Kidney (tissue), 14 donors: Measurements from ENCODE around the gene HRK. TPM values are rescaled to one million over a fixed set of nuclear protein-coding genes. Genes with fewer than 3 reads are reported as not detected.
A peak's percentile ranks its signal among the peaks of the same experiment; 100 is the strongest.

Experiments used
- DNase-seq, 5 donors: peaks; one replicate each; pipeline ENCODE4 v3.0.0-alpha.2; 2013 to 2020
- FAIRE-seq: peaks from 2 replicates; lab custom pipeline; 2012; peaks lifted over from hg19 to GRCh38; lab: Jason Lieb, UNC
- H3K27ac ChIP-seq, 2 donors: one replicate each; pipeline ENCODE4 v1.7.0; 2013; ENCODE audit warnings: low read depth in 2 of 2, low read length in 2 of 2, inconsistent platforms in 1 of 2
- H3K27me3 ChIP-seq: one replicate; pipeline ENCODE4 v1.7.1; 2013; ENCODE audit warnings: low read length, inconsistent platforms; ENCODE audit not compliant: control insufficient read depth, insufficient read depth
- H3K36me3 ChIP-seq, 3 donors: one replicate each; pipeline versions ENCODE4 v1.7.0 to v1.7.1; 2013; ENCODE audit warnings: low read length in 3 of 3, control low read depth in 1 of 3, inconsistent platforms in 1 of 3; ENCODE audit not compliant: insufficient read depth in 3 of 3, control insufficient read depth in 2 of 3
- H3K4me1 ChIP-seq, 3 donors: one replicate each; pipeline versions ENCODE4 v1.7.0 to v1.7.1; 2013; ENCODE audit warnings: low read length in 3 of 3, inconsistent platforms in 1 of 3, low read depth in 1 of 3; ENCODE audit not compliant: control insufficient read depth in 2 of 3, insufficient read depth in 2 of 3
- H3K4me3 ChIP-seq, 3 donors: one replicate each; pipeline versions ENCODE4 v1.7.0 to v1.8.1; 2013; ENCODE audit warnings: low read length in 3 of 3, control low read depth in 1 of 3, inconsistent platforms in 1 of 3
- H3K9ac ChIP-seq, 3 donors: one replicate each; pipeline versions ENCODE4 v1.7.0 to v1.7.1; 2013; ENCODE audit warnings: low read length in 3 of 3, control low read depth in 1 of 3, inconsistent platforms in 1 of 3
- H3K9me3 ChIP-seq, 3 donors: one replicate each; pipeline versions ENCODE4 v1.7.0 to v1.7.1; 2013; ENCODE audit warnings: low read length in 3 of 3, control low read depth in 1 of 3, inconsistent platforms in 1 of 3; ENCODE audit not compliant: control insufficient read depth in 2 of 3, insufficient read depth in 1 of 3
- intact Hi-C: fragments of 100-400 bp; cut with DNase I; formaldehyde crosslinking; loops from one replicate; pipeline ENCODE4 v1.11.1; 2022
- polyA plus RNA-seq: library from polyadenylated mRNA; stranded (reverse); fragments of 350-450 nt; fragmentation: Illumina TruSeq; extraction: RNeasy Lipid Tissue Mini Kit (QIAGEN cat#74804); gene quantifications from one replicate; pipeline ENCODE4 v1.2.3, GENCODE V29; 2014; ENCODE audit warnings: low read depth, low replicate concordance; ENCODE audit not compliant: insufficient read depth
- total RNA-seq: library from RNA; stranded (reverse); fragmentation: NEBNext Ultra II Directional; extraction: Animal tissue kit (Norgen Biotek cat#: 25700); gene quantifications from one replicate; pipeline ENCODE4 v1.2.1, GENCODE V29; 2021
- TF ChIP-seq, protein P1 (sequence below): IDR thresholded peaks from 3 replicates; pipeline ENCODE4 v1.5.1; 2012; ENCODE audit warnings: mild to moderate bottlenecking, moderate library complexity, borderline replicate concordance; ENCODE audit not compliant: insufficient read depth; ENCODE audit errors: extremely low read depth
- donor health status: control.
- donor health status: control.
- donor health status: control.
- donor health status: control.
- donor health status: control.
- donor health status: DM: yes; HTN: yes; CAD: no.
- donor health status: Normal renal cell carcinoma (clear cell type).

The HRK gene
- total and polyA plus RNA-seq, 2 donors from 2014 or later = 5.0 TPM; not detected in 1

DNA sequence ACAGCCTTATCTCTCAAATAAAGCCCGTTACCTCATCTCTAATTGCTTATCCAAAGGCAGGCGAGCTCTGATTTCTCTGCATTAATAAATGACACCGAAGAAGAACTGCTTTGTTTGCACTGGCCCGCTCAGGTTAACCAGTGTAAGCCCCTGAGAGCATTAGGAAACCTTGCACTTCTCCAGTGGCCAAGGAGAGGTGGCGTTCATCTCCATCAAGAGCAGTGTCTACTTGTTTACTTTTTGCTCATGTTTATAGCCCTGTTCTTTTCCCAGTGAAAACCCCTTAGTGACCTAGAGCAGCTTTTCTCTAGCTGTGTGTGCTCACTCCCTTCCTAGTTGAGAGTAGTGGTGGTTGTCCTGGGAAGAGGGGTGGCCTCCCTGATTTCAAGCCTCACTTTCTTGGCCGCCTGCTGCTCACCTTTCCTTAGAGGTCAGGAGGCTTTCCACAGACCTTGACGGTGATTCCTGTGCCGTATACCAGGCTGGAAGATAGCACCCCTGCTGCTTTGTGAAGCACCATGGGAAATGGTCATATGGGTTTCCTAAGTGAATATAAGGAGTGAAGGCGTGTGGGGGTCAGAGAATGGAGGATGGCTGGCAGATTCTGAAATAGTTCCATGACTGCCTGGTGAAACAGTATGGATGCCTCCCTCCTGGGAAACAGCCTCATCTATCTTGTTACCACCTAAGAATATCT lies 46.2 kb upstream of the HRK start:
- FAIRE-seq (no peak), DNase-seq (no peak)
- H3K9me3 ChIP-seq = no peaks in the 10 kb centered on the region
- H3K4me3 ChIP-seq = no peak overlapping the region
- no peak overlapping the region for H3K9ac ChIP-seq
- no peak overlapping the region for H3K27ac ChIP-seq
- H3K4me1 ChIP-seq = peaks cover 0 to 3% (median 0%) of the 10 kb centered on the region in 3 donors
- intact Hi-C loops = no loop called here
- H3K36me3 ChIP-seq = peaks cover 0 to 3% (median 0%) of the 10 kb centered on the region in 3 donors
- TF ChIP-seq, protein P1, sequence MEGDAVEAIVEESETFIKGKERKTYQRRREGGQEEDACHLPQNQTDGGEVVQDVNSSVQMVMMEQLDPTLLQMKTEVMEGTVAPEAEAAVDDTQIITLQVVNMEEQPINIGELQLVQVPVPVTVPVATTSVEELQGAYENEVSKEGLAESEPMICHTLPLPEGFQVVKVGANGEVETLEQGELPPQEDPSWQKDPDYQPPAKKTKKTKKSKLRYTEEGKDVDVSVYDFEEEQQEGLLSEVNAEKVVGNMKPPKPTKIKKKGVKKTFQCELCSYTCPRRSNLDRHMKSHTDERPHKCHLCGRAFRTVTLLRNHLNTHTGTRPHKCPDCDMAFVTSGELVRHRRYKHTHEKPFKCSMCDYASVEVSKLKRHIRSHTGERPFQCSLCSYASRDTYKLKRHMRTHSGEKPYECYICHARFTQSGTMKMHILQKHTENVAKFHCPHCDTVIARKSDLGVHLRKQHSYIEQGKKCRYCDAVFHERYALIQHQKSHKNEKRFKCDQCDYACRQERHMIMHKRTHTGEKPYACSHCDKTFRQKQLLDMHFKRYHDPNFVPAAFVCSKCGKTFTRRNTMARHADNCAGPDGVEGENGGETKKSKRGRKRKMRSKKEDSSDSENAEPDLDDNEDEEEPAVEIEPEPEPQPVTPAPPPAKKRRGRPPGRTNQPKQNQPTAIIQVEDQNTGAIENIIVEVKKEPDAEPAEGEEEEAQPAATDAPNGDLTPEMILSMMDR = no peak
- H3K27me3 ChIP-seq = no peaks in the 10 kb centered on the region

DNA sequence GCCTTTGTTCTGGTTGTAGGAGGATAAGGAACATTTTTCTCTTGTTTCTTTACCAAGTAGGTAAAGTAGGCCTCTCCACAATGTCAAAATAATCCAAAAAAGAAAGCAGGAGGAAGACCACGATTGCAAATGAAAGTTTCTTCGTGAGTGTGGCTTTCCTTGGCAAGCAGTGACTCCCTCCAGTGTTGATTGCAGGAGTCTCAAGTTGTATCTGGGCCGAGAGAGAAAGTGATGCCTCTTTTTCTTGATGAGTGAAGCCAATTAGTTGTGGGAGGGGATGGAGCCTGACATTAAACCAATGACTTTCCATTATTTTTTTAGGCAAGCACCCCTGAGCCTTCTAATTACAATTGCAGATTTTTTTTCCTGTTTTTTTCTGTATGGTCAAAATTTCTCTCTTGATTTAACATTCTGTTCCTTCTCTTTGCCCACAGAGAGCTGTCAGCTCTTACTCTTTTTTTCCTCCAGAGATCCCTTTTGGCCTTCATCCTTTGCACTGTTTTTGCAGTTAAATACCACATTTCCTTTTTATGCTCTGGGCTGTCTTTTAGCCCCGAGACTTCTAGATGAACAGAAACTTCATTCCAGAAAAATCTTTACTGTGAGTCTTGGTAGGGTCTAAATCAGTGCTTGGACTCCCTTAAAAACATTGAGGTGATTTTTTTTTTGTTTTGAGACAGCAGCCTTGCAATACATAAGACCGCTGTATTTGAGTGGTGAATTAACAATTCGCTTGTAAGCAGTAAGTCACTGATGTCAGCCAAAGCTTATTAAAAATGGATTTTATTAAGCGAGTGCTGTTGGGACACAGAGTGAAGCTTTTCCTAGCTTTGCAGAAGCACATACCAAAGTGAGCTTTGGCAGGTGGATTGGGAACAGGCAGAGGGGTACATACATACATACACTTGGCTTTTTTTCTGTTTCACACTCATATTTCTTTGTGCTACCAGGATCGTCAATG lies 45.3 kb upstream of the HRK start:
- H3K27ac ChIP-seq = no peak overlapping the region
- H3K27me3 ChIP-seq = no peaks in the 10 kb centered on the region
- intact Hi-C loops = no loop called here
- peaks cover 0 to 3% (median 0%) of the 10 kb centered on the region in 3 donors for H3K36me3 ChIP-seq
- TF ChIP-seq, protein P1 = no peak
- DNase-seq = peak in 1 of 5 donors; percentile 27
- H3K9ac ChIP-seq = no peak overlapping the region
- peaks cover 0 to 3% (median 0%) of the 10 kb centered on the region in 3 donors for H3K4me1 ChIP-seq
- H3K4me3 ChIP-seq = no peak overlapping the region
- FAIRE-seq = no peak
- H3K9me3 ChIP-seq = no peaks in the 10 kb centered on the region

DNA sequence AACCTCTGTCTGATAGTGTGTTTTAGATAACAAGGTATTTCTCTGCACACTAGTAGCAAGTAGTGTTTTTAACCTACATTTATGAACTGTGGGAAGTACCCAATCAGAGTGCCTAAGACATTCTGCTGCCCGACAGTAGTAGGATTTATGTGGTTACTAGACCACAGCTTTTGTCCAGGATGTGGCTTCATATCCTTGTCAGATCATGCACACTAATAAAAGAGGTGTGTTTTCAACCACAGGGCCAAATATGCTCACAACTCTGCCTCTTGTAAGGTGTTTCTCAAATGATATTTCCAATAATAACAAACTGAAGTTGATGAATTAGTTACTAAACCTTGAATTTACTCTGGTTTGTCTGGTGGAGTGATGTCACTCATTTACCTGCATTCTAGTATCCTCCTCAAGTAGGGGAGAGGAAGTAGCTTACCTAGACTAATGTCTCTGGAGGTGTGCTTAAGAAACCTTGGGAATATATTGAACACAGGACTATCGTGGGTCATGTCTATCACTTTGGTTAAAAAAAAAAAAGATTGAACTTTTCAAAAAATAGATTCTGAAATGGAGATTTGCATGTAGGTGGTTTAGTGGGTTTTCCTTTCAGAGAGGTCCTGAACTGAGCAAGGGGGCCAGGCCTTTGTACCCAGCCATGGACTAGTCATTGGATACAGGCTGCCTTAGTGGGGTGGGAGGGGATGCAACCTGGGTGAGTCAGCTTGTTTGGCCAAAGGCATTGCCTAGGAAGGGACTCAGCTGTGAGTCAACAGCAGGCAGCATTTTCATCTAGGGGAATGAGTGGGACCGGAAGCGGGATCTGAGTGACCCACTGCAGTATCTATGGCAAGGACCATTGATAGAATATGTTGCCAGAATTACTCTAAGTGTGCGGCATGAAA lies 43.6 kb upstream of the HRK start:
- peaks cover 0 to 6% (median 6%) of the 10 kb centered on the region in 3 donors for H3K4me1 ChIP-seq

More for the DNA sequence above, 43.6 kb upstream of the HRK start:
- TF ChIP-seq, protein P1 = no peak
- FAIRE-seq (no peak), DNase-seq (no peak)
- intact Hi-C loops = no loop called here
- Histone ChIP-seq H3K9ac (no peak overlapping the region), H3K9me3 (no peaks in the 10 kb centered on the region), H3K4me3 (no peak overlapping the region), H3K36me3 (peaks cover 0 to 3% (median 0%) of the 10 kb centered on the region in 3 donors), H3K27me3 (no peaks in the 10 kb centered on the region), H3K27ac (no peak overlapping the region)
